Activated B cell treated with CpG ODN at 0.5 μM for 24 hours (primary cell): ENCODE measurements around the gene CAPN7. TPM values are rescaled to one million over a fixed set of nuclear protein-coding genes. Genes with fewer than 3 reads are reported as not detected.
A peak's percentile ranks its signal among the peaks of the same experiment; 100 is the strongest.

Experiments used
- ATAC-seq: fragments of 200-7000 bp; cut with Tn5 transposase; one replicate; pipeline ENCODE4 v1.10.0; 2021; ENCODE audit warnings: low read depth, mild to moderate bottlenecking, moderate library complexity
- CTCF ChIA-PET: fragments of 350-600 bp; sonication (Branson Sonifier 250); formaldehyde crosslinking; loops from one replicate; lab custom pipeline; 2021; ENCODE audit warnings: antibody characterized with exemption; lab: Charles Lee
- POLR2A ChIA-PET: fragments of 350-600 bp; sonication (Branson Sonifier 250); formaldehyde crosslinking; loops from one replicate; lab custom pipeline; 2021; ENCODE audit warnings: antibody characterized with exemption; lab: Charles Lee
- DNase-seq: peaks from one replicate; pipeline ENCODE4 v3.0.0; 2022
- H3K27ac Mint-ChIP-seq: one replicate; pipeline ENCODE4 v1.8.0; 2020; ENCODE audit warnings: mixed read lengths
- H3K27me3 Mint-ChIP-seq: one replicate; pipeline ENCODE4 v1.8.0; 2021; ENCODE audit warnings: mixed read lengths
- H3K36me3 Mint-ChIP-seq: one replicate; pipeline ENCODE4 v1.8.0; 2021; ENCODE audit warnings: low read depth, mixed read lengths
- H3K4me1 Mint-ChIP-seq: one replicate; pipeline ENCODE4 v1.8.0; 2021; ENCODE audit warnings: mixed read lengths
- H3K4me3 Mint-ChIP-seq: one replicate; pipeline ENCODE4 v1.8.0; 2020; ENCODE audit warnings: mild to moderate bottlenecking, mixed read lengths
- H3K9me3 Mint-ChIP-seq: one replicate; pipeline ENCODE4 v1.8.0; 2020; ENCODE audit warnings: mixed read lengths
- intact Hi-C: fragments of 100-400 bp; cut with micrococcal nuclease; formaldehyde crosslinking; loops from one replicate; pipeline ENCODE4 v1.15.1; 2024
- total RNA-seq: library from RNA; stranded (reverse); gene quantifications from 2 replicates; pipeline ENCODE4 v1.2.3, GENCODE V29; 2022
- TF ChIP-seq, protein P1 (sequence below): fragments of 200-600 bp; IDR thresholded peaks from one replicate; pipeline ENCODE4 v1.8.0; 2022; ENCODE audit warnings: antibody characterized with exemption, mild to moderate bottlenecking

CAPN7 gene
- total RNA-seq, 1 donor from 2014 or later = 45.1 TPM

DNA sequence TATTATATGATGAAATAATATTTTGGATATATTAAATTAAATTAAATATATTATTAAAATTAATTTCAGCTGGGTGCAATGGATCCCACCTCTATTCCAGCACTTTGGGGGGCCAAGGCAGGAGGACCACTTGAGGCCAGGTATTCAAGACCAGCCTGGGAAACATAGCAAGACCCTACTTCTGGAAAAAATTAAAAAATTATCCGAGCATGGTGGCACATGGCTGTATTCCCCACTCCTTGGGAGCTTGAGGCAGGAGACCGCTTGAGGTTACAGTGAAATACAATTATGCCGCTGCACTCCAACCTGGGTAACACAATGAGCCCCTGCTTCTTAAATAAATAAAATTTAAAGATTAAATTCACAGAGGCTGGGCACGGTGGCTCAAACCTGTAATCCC, 65.0 kb downstream of the CAPN7 start:
- ATAC-seq (no peak), DNase-seq (no peak)
- Mint-ChIP-seq H3K4me1 (peaks cover 93% of the 10 kb centered on the region), H3K9me3 (no peaks in the 10 kb centered on the region), H3K36me3 (peaks cover 37% of the 10 kb centered on the region), H3K4me3 (peak overlapping the region; percentile 77), H3K27me3 (no peaks in the 10 kb centered on the region), H3K27ac (peak overlapping the region; percentile 90)
- ChIA-PET CTCF (interaction anchor here (1.1 to 10.2 kb wide), 8 partner anchors 21 to 108 kb away, joined by 3 to 141 read pairs (median 4); partner anchors contain the start of gene SH3BP5), POLR2A (interaction anchor here (0.5 to 8.9 kb wide), 18 partner anchors 14 to 126 kb away, joined by 3 to 118 read pairs (median 5); partner anchors contain the start of gene SH3BP5)
- intact Hi-C loops = loop anchor here (1.0 to 2.0 kb wide), 2 partner anchors 46 to 285 kb away; no protein-coding TSS in a partner anchor
- TF ChIP-seq, protein P1, sequence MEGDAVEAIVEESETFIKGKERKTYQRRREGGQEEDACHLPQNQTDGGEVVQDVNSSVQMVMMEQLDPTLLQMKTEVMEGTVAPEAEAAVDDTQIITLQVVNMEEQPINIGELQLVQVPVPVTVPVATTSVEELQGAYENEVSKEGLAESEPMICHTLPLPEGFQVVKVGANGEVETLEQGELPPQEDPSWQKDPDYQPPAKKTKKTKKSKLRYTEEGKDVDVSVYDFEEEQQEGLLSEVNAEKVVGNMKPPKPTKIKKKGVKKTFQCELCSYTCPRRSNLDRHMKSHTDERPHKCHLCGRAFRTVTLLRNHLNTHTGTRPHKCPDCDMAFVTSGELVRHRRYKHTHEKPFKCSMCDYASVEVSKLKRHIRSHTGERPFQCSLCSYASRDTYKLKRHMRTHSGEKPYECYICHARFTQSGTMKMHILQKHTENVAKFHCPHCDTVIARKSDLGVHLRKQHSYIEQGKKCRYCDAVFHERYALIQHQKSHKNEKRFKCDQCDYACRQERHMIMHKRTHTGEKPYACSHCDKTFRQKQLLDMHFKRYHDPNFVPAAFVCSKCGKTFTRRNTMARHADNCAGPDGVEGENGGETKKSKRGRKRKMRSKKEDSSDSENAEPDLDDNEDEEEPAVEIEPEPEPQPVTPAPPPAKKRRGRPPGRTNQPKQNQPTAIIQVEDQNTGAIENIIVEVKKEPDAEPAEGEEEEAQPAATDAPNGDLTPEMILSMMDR = no peak

DNA sequence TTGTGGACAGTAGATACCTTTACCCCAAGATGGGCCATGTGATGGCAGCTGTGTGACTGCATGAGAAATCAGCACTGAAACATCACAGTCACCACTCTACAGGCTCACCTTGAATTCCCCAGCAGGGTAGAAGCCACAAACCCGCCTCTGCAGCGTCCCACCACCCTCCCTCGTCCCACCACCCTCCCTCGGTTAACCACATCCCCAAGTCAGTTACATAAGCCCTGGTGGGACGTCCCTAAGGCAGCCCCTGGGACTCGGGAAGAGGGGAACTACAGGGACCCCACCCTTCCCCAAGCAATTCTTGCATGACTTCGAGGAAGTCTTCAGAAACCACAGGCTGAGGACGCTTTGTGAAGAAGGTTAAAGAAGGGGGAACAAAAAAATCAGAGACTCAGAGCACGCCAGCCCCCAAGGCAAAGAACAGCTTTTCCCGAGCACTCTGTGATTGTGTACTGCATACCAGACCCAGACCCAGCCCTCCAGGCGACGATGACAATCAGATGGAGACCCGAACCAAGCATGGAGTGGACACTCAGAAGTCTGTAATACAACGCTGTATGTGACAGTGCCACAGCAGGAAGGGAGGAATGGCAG, 65.8 kb downstream of the CAPN7 start:
- peak overlapping the region; percentile 77 for H3K4me3 Mint-ChIP-seq
- TF ChIP-seq, protein P1 = no peak
- no peaks in the 10 kb centered on the region for H3K9me3 Mint-ChIP-seq
- H3K27me3 Mint-ChIP-seq = no peaks in the 10 kb centered on the region
- peak overlapping the region; percentile 90 for H3K27ac Mint-ChIP-seq
- ATAC-seq (peak; percentile 73), DNase-seq (peak; percentile 71)
- ChIA-PET CTCF (interaction anchor here (1.1 to 10.2 kb wide), 6 partner anchors 20 to 107 kb away, joined by 3 to 141 read pairs (median 4); partner anchors contain the start of gene SH3BP5), POLR2A (interaction anchor here (0.5 to 8.9 kb wide), 20 partner anchors 15 to 1096 kb away, joined by 3 to 118 read pairs (median 4); partner anchors contain the start of gene SH3BP5)
- intact Hi-C loops = loop anchor here (1.0 to 2.0 kb wide), 5 partner anchors 12 to 284 kb away; no protein-coding TSS in a partner anchor
- H3K36me3 Mint-ChIP-seq = peaks cover 30% of the 10 kb centered on the region
- peaks cover 94% of the 10 kb centered on the region for H3K4me1 Mint-ChIP-seq

DNA sequence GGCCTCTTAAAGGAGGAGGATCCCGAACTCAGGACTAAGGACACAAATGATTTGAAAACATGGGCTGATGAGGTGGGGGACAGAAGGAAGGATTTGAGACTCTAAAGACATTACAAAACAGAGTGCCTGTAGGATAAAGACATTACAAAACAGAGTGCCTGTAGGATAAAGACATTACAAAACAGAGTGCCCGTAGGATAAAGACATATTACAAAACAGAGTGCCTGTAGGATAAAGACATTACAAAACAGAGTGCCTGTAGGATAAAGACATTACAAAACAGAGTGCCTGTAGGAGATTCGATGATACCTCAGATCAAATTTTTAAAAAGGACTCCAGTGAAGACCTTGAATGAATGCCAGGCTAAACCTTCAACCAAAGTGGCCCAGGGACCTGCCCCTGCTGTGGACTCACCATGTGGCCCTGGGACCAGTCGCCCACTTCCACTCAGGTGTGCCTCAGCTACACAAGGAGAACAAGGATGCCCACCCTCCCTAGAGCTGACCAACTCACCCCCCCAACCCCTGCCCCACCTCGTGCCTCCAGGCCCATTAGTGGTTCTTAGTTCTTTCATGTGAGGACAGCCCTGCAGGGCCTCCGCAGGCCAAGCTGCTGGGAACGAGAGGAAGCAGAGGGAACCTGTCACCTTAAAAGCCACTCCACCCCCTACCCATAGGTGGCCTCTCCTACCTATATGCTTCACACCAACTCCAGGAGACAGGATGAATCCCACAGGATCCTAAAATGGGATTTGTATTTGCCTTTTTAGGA, 66.6 kb downstream of the CAPN7 start:
- Mint-ChIP-seq H3K27me3 (no peaks in the 10 kb centered on the region), H3K9me3 (no peaks in the 10 kb centered on the region), H3K36me3 (peaks cover 25% of the 10 kb centered on the region), H3K4me1 (peaks cover 95% of the 10 kb centered on the region), H3K4me3 (peak overlapping the region; percentile 77), H3K27ac (peak overlapping the region; percentile 90)
- ATAC-seq = no peak
- TF ChIP-seq, protein P1 = no peak
- POLR2A ChIA-PET = interaction anchor here (0.5 to 8.9 kb wide), 11 partner anchors 16 to 112 kb away, joined by 3 to 118 read pairs (median 5); partner anchors contain the start of gene SH3BP5
- CTCF ChIA-PET = interaction anchor here (0.9 to 10.2 kb wide), 4 partner anchors 20 to 89 kb away, joined by 3 to 141 read pairs (median 4); partner anchors contain the start of gene SH3BP5
- intact Hi-C loops = loop anchor here (1.0 kb wide), 3 partner anchors 12 to 89 kb away; no protein-coding TSS in a partner anchor
- DNase-seq = no peak

DNA sequence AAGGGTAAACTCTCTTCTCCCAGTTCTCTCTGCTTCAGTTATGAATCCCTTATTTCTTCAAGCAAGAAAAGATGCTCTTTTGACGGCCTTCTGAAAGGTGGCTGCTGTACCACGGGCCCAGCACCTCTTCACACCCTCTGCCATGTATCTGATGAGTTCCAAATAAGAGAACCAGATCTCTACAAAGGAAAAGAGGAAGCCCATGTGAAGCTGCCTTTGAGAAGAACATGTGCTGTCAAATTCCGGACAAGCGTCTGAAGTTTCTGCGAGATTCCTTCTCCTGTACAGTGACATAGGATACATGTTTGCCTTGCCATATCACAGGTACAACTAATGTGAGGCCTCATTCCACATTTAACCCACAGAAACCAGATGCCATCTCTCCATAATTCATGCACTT, 67.2 kb downstream of the CAPN7 start:
- H3K9me3 Mint-ChIP-seq = no peaks in the 10 kb centered on the region
- ChIA-PET POLR2A (interaction anchor here (0.6 to 8.9 kb wide), 6 partner anchors 16 to 111 kb away, joined by 3 to 118 read pairs (median 8); partner anchors contain the start of gene SH3BP5), CTCF (interaction anchor here (0.9 kb wide), 1 partner anchor 60 kb away, joined by 3 read pairs; the partner anchor contains the start of gene SH3BP5)
- intact Hi-C loops = no loop called here
- peak overlapping the region; percentile 90 for H3K27ac Mint-ChIP-seq
- ATAC-seq (no peak), DNase-seq (no peak)
- H3K4me3 Mint-ChIP-seq = no peak overlapping the region
- peaks cover 95% of the 10 kb centered on the region for H3K4me1 Mint-ChIP-seq
- no peaks in the 10 kb centered on the region for H3K27me3 Mint-ChIP-seq
- TF ChIP-seq, protein P1 = no peak
- peaks cover 23% of the 10 kb centered on the region for H3K36me3 Mint-ChIP-seq
